HG03103 (cell line): ENCODE results near the gene FUT9.

Source experiments
- ATAC-seq: cut with Tn5 transposase; IDR thresholded peaks from one replicate; pipeline ENCODE4 v1.9.1; 2021; ENCODE audit warnings: low read depth; ENCODE audit not compliant: unreplicated experiment

Gene FUT9

DNA sequence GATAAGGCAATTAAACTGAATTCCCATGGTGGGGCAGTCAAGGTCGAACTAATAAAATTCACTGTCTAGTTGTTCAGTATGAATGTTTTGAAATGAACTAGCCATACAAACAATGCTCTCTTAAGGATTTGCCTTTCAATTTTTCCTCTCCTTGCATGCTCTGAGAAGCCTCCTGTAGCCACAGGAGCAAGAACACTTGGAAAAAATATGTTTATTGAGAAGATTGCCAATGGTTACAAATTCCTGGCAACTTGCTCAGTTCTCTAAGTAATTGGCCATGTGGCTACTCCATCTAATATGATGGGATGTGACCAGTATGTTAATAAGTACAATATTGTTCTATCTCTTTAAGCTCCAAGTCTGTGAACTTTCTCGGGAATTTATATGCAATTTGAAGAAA lies 49.4 kb downstream of the FUT9 start:
- ATAC-seq, result no peak

DNA sequence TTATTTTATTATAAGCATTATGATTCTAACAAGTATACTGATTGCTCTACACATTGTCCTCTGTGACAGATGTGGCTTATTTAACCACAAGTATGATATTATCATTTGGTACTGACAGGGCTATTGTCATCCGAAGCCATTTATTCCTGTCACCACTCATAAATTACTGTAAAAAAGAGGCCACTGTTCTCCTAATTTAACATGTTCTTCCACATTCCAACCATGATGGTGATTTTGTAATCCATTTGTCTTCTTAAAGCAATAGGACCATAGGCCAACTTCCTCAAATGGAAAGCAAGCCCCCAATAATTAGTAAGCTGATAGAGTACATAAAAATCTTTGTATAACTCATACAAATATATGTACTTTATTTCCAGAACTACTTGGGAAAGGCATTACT lies 50.6 kb downstream of the FUT9 start:
- ATAC-seq, result no peak

DNA sequence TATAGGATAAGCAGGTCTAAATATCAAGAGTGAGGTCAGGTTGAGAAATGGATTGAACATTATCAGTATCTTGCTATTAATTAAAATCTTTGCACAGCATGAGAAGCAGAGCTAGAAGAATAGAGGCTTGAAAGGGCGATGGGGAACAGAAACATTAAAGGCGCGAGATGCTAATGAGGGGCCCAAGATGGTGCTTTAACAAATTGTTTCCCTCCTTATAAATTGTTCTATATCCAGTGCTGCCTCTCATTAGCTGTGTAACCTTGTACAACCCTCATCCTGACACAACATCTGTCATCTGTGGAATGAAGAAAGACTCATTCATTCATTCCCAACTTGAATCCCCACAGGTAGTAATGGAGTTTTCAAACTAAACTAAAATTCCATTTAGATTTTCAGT lies 57.8 kb downstream of the FUT9 start:
- ATAC-seq, result no peak

DNA sequence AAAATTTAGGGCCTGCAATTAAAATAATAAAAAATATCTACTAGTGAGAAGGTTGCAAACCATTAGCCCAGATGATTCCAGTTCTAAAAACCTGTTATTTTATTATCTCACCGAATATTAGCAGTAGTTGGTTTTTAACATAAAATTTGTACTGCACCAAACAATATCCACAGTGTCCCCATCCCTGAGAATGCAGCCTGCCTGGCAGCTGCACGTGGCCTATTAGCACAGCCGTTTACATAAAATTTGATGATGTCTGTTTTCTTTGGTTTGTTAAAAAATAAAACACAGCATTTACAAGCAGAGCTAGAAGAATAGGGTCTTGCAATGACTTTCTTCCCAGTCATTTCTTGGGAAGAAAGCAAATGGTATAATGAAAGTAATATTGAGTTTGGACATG lies 58.2 kb downstream of the FUT9 start:
- no peak for ATAC-seq

DNA sequence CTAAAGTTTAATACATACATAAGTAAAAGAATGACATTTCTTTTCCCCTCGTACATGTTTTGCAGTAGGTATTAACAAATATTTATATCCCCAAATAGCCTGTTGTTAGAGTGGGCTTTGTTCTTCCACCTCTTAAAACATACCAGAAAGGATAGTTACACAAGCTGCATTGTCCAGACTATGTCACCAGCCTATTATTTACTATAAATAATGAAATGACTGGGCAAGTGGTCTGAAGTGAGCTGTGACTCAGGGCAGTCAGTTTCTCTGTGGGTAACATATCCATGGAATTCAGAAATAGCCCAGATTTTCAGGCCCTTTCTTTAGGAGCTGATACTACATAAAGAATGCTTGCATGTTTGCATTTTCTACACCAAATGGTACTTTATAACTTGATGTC lies 60.1 kb downstream of the FUT9 start:
- no peak for ATAC-seq

DNA sequence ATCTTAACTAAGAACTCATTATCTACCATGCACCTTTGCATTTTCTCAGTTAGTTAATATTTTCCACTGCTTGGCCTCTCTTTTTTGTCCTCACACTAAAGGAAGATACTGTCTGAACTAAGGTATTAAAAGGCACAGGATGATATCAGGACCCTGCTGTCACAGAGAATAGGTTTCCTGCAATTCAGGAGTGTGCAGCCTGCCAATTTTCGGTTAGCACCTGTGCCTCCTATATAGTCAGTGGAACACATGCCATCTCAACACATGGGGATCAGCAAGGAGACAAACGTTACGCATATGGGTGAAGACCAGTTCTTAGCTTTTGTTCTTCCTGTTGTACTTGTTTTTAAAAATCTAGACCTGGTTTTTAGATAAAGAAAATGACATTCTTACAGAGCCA lies 71.0 kb downstream of the FUT9 start:
- no peak for ATAC-seq

DNA sequence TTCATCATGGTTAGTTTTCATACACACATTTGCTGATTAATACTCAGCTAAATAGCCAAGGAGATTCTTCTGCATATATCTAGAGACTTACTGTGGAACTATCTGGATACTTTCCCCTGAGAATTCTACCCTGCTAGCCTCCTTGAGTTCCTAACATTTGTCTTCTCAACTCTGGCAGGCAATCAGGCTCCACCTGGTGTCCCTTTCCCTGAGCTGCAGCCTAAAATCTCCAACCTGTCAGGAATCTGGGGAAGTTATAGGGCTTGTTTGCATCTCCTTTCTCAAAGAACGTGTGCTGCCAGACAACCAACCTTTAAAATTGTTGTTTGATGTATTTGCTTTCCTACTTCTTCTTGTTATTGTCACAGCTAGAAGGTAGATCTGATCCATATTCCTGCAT lies 73.4 kb downstream of the FUT9 start:
- no peak for ATAC-seq

DNA sequence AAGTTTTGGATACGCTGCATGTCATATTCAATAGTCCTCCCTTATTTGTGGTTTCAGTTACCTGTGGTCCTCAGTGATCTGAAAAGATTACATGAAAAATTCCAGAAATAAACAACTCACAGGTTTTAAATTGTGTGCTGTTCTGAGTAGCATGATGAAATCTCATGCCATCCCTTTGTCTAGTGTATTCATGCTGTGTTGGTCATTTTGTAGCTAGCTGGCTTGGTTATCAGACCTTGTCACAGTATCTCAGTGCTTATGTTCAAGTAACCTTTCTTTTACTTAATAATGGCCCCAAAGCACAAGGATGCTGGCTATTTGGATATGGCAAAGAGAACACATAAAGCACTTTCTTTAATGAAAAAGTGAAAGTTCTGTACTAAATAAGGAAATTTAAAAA lies 78.3 kb downstream of the FUT9 start:
- no peak for ATAC-seq

DNA sequence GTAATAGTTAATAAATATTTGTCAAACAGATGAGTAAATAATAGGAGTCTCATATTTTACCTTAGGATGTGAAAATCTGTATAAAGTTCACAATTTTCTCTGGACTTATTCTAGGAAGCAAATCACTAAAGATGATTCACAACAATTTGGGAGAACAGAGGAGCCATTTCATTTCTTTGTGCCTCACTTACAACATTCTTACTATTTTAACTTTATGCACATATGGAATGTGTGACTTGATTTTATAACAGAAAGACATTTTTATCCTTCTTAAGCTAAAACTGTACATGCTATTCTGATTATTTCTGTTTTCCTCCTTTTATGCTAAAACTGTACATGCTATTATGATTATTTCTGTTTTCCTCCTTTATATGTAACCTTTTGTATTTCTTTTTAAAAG lies 83.3 kb downstream of the FUT9 start:
- no peak for ATAC-seq

DNA sequence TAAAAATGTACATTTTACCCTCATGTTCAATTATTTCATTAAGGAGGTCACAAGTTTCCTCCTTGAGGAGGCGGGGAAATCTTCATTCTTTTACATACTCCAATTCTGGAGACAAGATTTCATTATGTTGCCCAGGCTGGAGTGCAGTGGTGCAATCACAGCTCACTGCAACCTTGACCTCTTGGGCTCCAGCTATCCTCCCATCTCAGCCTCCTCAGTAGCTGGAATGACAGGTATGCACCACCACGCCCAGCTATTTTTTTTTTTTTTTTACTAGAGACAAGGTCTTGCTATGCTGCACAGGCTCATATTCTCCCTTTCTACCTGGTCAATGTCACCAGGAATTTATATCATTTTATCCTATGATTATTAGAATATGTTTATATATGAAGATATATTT lies 85.8 kb downstream of the FUT9 start:
- ATAC-seq, result no peak

DNA sequence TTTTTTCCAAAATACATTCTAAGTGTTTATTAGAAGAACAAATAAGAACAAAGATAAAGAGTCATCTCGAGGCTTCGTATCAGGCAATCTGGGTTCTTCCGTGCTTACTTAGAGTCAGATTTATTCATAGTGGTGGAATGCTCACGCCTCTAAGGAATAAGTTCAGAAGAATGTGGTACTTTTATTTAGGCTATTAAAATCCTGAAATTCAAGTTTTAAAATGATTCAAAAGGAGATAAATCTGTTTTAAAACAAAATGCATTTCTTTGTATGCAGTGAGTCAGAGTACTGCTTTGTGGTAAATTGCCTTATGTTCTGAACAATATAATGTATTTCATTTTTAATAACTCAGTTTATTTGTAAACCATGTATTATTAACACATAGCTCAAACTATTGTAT lies 89.1 kb downstream of the FUT9 start:
- no peak for ATAC-seq

DNA sequence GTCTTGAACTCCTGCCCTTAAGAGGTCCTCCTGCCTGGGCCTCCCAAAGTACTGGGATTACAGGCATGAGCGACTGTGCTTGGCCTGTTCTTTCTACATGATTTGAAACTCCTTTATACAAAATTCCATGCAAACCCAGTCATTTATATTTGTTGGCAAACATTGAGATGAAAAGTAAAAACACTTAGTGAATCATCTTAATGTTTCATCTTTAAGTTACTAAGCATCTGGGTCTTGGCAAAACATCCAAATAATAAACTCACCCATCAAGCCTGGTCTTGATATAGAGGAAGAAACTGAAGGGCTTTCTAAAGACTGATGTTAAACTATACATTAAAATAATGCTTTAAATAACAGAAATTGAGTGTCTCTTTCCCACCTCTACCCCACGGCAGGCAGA lies 95.1 kb downstream of the FUT9 start:
- ATAC-seq, result no peak

DNA sequence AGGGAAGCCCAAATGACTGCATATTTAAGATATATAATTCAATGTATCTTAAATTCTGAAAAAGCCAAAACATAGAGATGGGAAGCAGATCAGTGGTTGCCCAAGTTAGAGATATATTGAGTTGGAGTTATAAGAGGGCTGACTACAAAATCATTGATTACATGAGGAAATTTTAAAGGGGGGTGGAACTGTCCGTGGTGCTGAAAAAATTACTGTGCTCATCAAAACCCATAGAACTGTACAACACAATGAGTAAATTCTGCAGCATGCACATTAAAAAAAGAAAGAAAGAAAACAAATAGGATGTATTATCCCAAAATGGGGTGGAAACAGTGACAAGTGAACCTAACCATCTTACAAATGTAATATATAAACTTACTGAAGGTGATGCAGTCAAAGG lies 100.9 kb downstream of the FUT9 start:
- no peak for ATAC-seq

DNA sequence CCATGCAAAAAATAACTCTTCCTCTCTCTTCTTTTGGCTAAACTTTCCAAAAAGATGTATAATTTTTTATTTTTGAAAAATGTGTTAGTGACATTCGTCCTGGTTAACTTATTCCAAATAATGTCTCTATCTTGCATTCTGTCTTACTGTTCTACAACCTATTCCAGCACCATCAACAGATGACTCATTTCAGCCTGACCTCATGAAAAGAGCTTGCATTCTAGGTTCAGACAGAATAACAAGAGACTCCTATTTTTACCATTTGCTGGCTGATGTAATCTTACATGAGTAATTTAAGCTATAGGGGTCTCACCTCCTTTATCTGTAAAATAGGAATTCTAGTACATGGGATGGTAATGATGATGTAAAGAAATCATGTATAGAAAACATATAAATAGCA lies 109.0 kb downstream of the FUT9 start:
- ATAC-seq, result no peak

DNA sequence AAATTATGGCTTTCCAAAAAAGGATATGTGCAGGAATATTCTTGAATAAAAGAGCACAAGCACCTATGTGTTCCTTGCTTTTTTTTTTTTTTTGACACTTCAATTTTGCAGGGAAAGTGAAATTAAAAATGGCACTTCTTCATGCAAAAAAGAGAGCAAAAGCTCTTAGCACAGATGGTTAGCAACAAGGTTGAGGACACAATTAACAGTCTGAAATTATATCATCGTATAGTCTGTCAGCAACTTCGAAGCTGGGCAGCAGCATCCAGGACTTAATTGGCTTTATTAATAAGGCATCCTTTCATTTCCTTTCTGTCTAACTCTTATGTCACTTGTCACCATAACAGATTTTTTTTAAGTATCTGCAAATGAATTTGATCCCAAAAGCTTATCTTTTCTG lies 122.6 kb downstream of the FUT9 start:
- ATAC-seq, result no peak

DNA sequence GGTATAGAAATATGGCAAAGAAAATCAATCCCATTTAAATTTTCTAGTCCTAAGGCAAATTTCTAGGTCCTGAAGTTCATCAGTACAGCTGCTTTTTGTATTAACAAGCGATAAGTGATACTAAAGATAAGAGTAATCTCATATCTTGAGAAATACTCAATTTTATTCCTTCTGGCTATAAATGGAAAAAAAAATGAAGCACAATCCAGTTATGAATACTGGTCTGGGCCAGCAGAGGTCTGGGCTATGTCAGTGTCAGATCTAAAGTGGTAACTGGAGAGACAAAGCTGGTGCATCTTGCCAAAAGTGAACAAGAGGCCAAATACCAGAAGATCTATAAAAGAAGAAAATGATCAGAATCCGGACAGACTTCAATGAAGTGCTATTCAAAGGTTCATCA lies 126.4 kb downstream of the FUT9 start:
- ATAC-seq, result no peak

DNA sequence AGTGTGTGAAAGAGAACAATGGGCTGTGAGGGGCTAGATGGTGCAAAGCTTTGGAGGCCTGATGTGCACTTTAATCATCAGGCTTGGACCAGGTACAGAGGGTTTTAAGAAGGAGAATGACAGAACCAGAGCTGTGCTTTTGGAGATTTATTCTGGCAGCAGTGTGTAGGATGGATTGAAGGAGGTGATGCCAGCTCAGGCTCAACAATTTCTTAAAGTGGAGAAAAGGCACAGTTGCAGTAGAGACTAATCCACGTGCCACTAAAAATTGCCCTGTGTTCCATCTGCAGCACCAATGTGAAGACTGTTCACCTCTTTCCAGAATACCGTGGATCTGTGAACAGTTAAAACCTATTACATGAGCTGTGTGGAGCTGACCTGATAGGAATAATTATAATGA lies 134.7 kb downstream of the FUT9 start:
- no peak for ATAC-seq

DNA sequence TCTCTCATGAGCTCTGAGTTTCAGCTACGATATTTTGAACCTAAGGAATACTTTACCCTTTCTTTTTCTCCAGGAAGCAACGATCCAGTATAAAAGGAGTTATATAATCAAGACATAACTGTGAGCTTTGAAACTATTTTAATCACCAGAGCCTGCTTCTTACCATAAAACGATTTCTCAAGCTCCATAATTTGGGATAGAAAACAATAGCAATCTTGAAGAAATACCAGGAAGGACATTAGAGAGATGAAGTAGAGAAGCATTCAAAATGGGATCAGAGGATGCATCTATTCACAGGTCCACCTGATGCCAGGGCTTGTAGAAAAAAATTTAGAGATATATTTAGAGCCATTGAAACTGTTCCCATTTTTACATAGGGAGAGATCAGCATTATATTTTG lies 135.9 kb downstream of the FUT9 start:
- no peak for ATAC-seq

DNA sequence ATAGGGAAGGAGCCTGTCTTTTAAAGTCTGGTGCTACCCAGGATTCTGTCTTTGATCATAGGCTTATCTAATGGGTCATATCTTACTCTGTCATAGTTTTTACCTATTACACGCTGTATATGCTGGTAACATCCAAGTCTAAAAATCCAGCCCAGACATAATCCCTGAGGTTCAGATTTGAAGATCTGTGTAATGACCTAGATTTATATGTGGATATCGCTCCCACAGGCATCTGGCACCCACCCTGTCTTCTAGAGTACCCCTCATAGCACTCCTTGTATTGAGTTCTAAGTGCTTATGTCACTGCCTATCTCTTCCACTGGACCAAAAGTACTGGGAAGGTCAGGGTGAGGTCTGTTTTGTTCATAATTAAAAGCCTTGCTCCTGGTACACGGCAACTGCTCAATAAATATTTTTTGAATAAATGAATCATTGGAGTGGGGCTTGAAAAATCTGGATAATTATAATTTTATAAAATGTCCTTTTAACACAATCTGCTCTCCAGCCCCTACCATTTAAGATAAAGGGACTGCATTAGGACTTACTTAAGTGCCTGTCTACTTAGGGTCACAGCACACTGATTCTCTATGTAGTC lies 136.4 kb downstream of the FUT9 start:
- ATAC-seq, result no peak

DNA sequence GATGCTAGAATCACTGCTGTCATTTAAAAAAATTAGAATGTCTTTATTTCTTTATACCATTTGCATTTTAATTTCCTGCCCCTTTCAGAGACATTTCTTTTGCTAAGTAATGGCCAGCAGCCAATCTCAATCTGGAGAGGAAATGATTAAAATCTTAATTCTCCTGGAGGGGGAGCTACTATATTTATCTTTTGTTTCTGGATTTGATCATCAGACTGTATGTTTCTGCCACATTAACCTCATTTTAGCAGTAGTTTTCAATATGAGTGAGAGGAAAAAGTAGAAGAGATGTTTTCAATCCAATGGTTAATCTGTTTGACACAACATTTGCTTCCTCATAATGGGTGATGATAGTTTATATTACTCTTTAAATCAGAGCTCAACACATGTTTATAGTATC lies 138.0 kb downstream of the FUT9 start:
- ATAC-seq, result no peak

DNA sequence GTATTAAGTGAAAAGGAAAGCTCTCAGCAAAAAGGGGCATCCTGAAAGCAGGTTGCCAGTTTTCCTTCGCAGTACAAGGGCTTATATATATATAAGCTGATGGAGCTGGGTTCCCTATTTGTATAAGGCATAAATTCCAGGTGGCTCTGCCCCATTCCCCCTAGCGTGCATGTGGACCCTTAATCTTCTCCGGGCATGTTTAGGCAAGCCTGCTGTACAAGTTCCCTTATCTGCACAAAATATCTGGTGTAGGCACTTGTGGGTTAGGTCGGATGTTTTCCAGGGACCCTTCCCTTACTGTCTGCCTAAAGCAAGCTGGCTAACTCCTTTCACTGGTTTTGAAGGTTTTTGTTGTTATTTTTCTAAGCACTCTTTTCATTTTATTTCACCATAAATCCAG lies 140.7 kb downstream of the FUT9 start:
- ATAC-seq, result no peak

DNA sequence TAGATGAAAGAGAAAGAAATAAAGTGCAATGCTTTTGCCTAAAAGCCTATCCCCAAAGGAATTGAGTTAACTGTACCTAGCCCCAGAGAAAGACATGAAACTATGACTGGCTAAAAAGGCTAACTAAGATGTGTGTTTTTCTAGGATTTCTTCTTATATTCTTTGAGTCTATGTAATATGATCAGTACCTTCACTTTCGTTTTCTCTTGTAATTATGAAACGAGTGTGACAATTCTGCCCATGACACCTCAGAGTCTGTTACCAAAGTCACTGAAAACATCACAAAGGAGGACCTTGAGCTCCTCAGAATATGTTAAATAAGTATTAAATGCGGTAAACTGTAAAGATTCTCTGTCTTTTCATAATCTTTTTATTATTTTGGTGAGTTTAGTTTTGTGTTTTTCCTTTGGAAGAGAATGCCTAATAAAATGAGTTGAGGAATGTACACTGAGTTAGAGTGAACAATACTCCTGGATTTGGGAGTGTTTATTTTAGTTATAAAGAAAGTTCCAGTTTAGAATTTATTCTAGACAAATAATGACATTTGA lies 141.3 kb downstream of the FUT9 start:
- ATAC-seq, result peak; percentile 92

DNA sequence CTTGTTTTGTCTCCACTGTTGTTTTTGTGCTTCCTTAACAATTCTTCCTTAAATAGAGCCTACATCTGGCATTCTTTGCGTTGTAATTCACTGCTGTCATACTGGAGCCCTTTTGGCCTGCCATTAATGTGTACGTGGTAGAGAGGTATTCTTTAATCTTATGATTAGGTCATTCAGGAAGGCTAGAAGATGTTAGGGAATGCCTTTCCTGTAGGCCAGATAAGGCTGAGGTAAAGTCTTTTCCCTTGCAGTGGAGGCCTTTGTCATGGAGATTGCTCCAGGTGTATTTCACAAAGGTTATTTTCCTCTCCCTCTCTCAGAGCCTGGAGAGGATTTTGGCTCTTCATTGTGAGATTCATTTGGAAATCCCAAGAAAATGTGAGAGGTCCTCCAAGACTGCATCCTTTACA lies 146.9 kb downstream of the FUT9 start:
- ATAC-seq, result no peak
